NB4 (cell line): Measurements from ENCODE around the gene CADM3.

ENCODE experiments used
- DNase-seq: peaks from one replicate; pipeline ENCODE4 v3.0.0; 2010; ENCODE audit warnings: low read depth
- H3K4me3 ChIP-seq: one replicate; pipeline ENCODE4 v1.5.1; 2011; ENCODE audit warnings: mild to moderate bottlenecking, low read depth, low read length, moderate library complexity
- CTCF ChIP-seq: IDR thresholded peaks from one replicate; pipeline ENCODE4 v1.5.1; 2012; ENCODE audit warnings: low read depth, low read length
- MAX ChIP-seq: IDR thresholded peaks from 2 replicates; pipeline ENCODE4 v1.6.1; 2011; ENCODE audit warnings: low read depth, low read length
- MYC ChIP-seq: IDR thresholded peaks from 2 replicates; pipeline ENCODE4 v1.6.1; 2011; ENCODE audit warnings: low read depth, low read length
- POLR2A ChIP-seq: IDR thresholded peaks from 2 replicates; pipeline ENCODE4 v1.6.1; 2011; ENCODE audit warnings: mild to moderate bottlenecking; ENCODE audit not compliant: insufficient read length; ENCODE audit errors: extremely low read depth

Gene CADM3

GRCh38 chr1:159171254-159171687 is at the start of gene CADM3:
Gene CADM3 (plus strand): TSS chr1:159171615. CDS start chr1:159171766, 151 bp downstream.
- TF ChIP-seq CTCF (no peak), POLR2A (no peak), MAX (no peak), MYC (no peak)
- no peak for DNase-seq
- no peak within 1 kb of the TSS for H3K4me3 ChIP-seq

- H3K4me3 ChIP-seq, result no peak overlapping the region
- no peak for TF ChIP-seq MYC
- no peak for TF ChIP-seq POLR2A
- TF ChIP-seq MAX, result no peak
- TF ChIP-seq CTCF, result no peak
- no peak for DNase-seq
Observed at GRCh38 chr1:159122005-159122621, 49.3 kb upstream of the CADM3 start.

GRCh38 chr1:159123587-159123986 is 47.8 kb upstream of the CADM3 start:
- no peak overlapping the region for H3K4me3 ChIP-seq
- TF ChIP-seq MAX (no peak), MYC (no peak), CTCF (no peak), POLR2A (no peak)
- DNase-seq, result no peak

GRCh38 chr1:159132271-159132881 is 39.0 kb upstream of the CADM3 start:
- TF ChIP-seq CTCF, result peak; percentile 84
- TF ChIP-seq MYC, result no peak
- DNase-seq, result peak; percentile 65
- H3K4me3 ChIP-seq, result no peak overlapping the region

GRCh38 chr1:159140474-159140873 is 30.9 kb upstream of the CADM3 start:
- TF ChIP-seq CTCF (no peak), MYC (no peak), POLR2A (no peak), MAX (no peak)
- H3K4me3 ChIP-seq, result no peak overlapping the region
- no peak for DNase-seq
